ENCODE data around the gene COL15A1. TPM values are rescaled to one million over a fixed set of nuclear protein-coding genes. Genes with fewer than 3 reads are reported as not detected.
"Not testable (repeated sequence)": the region's sequence is repeated elsewhere in the genome, so short reads cannot be mapped to it uniquely, and the experiment has no call there.

The COL15A1 gene
- total RNA-seq, 1 experiment from 2014 or later: 0.04 TPM

DNA sequence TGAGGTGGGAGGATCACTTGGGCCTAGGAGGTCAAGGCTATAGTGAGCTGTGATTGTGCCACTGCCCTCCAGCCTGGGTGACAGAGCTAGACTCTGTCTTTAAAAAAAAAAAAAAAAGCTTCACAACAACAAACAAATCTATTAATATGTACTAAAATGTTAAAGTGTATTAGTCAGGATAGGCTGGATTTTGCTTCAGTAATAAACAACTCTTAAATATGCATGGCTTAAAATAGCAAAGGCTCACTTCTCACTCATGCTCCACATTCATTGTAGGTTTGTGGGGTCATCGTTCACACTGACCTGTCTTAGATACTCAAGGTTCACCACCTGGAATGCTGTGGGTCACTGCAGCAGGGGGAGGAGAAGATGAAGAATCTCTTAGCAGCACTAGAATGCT lies 33.8 kb upstream of the COL15A1 start:
- ChIA-PET CTCF (no interaction called here), POLR2A (ENCODE audit: low non-redundant PET) (no interaction called here)
- no peaks in the 10 kb centered on the region for H3K9me3 ChIP-seq (ENCODE audit: low read depth, low read length, poor library complexity, severe bottlenecking)
- no peak overlapping the region for H3K27ac ChIP-seq (ENCODE audit: low read depth, low read length, poor library complexity, severe bottlenecking)
- H3K4me1 ChIP-seq (ENCODE audit: insufficient read depth, low read length, poor library complexity, severe bottlenecking): no peaks in the 10 kb centered on the region
- H3K4me3 ChIP-seq (ENCODE audit: low read depth, low read length, poor library complexity, severe bottlenecking): no peak overlapping the region
- no peaks in the 10 kb centered on the region for H3K27me3 ChIP-seq (replicated peaks; ENCODE audit: insufficient read depth, low read depth, low read length, poor library complexity)
- TF ChIP-seq CTCF (conservative IDR thresholded peaks at IDR 0.05; ENCODE audit: low read depth, low read length) (no peak), EZH2 (IDR thresholded peaks at IDR 0.05; ENCODE audit: borderline replicate concordance, low read depth, low read length, poor library complexity, severe bottlenecking) (no peak)
- DNase-seq (ENCODE audit: low spot score): no peak
- no TSS peak for BruUV-seq (replicated peaks)
- no peaks in the 10 kb centered on the region for H3K36me3 ChIP-seq (ENCODE audit: insufficient read depth, low read length, poor library complexity, severe bottlenecking)
- intact Hi-C loops (cut with micrococcal nuclease; ENCODE audit: unreplicated experiment): no loop called here

GRCh38 chr9:98911042-98911441 lies 32.7 kb upstream of the COL15A1 start:
- no peaks in the 10 kb centered on the region for H3K36me3 ChIP-seq (ENCODE audit: insufficient read depth, low read length, poor library complexity, severe bottlenecking)
- H3K4me1 ChIP-seq (ENCODE audit: insufficient read depth, low read length, poor library complexity, severe bottlenecking): no peaks in the 10 kb centered on the region
- no peak overlapping the region for H3K27ac ChIP-seq (ENCODE audit: low read depth, low read length, poor library complexity, severe bottlenecking)
- H3K9me3 ChIP-seq (ENCODE audit: low read depth, low read length, poor library complexity, severe bottlenecking): no peaks in the 10 kb centered on the region
- H3K4me3 ChIP-seq (ENCODE audit: low read depth, low read length, poor library complexity, severe bottlenecking): no peak overlapping the region
- no peak for TF ChIP-seq EZH2 (IDR thresholded peaks at IDR 0.05; ENCODE audit: borderline replicate concordance, low read depth, low read length, poor library complexity, severe bottlenecking)
- no peak for TF ChIP-seq CTCF (conservative IDR thresholded peaks at IDR 0.05; ENCODE audit: low read depth, low read length)
- CTCF ChIA-PET: no interaction called here
- intact Hi-C loops (cut with micrococcal nuclease; ENCODE audit: unreplicated experiment): no loop called here
- POLR2A ChIA-PET (ENCODE audit: low non-redundant PET): no interaction called here
- BruUV-seq (replicated peaks): no TSS peak
- no peak for DNase-seq (ENCODE audit: low spot score)
- H3K27me3 ChIP-seq (replicated peaks; ENCODE audit: insufficient read depth, low read depth, low read length, poor library complexity): no peaks in the 10 kb centered on the region

- H3K9me3 ChIP-seq (ENCODE audit: low read depth, low read length, poor library complexity, severe bottlenecking); BruUV-seq (replicated peaks); H3K27ac ChIP-seq (ENCODE audit: low read depth, low read length, poor library complexity, severe bottlenecking); DNase-seq (ENCODE audit: low spot score); H3K4me1 ChIP-seq (ENCODE audit: insufficient read depth, low read length, poor library complexity, severe bottlenecking); CTCF ChIA-PET; H3K4me3 ChIP-seq (ENCODE audit: low read depth, low read length, poor library complexity, severe bottlenecking); H3K27me3 ChIP-seq (replicated peaks; ENCODE audit: insufficient read depth, low read depth, low read length, poor library complexity); POLR2A ChIA-PET (ENCODE audit: low non-redundant PET); intact Hi-C loops (cut with micrococcal nuclease; ENCODE audit: unreplicated experiment); H3K36me3 ChIP-seq (ENCODE audit: insufficient read depth, low read length, poor library complexity, severe bottlenecking): not testable (repeated sequence)
Measured at GRCh38 chr9:98911738-98912137, 32.0 kb upstream of the COL15A1 start.

DNA sequence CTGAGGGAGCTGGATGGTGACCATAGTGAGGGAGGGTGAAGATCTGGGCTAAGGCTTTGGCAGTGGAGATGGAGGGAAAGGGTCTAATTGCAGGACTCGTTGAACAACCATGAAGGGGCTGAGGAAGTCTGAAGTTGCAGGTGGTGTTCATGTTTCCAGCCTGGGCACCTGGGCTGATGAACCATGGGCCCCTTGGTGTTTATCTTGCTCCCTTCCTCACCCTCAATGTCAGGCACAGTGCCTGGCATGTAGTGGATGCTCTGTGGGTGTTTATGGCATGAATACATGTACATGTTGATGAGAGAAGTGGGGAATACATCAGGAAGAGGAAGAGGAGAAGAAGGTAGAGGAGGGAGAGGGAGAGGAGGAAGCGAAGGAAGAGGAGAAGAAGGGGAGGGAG lies 31.3 kb upstream of the COL15A1 start:
- intact Hi-C loops (cut with micrococcal nuclease; ENCODE audit: unreplicated experiment): no loop called here
- ChIA-PET CTCF (no interaction called here), POLR2A (ENCODE audit: low non-redundant PET) (no interaction called here)
- Histone ChIP-seq H3K4me3 (ENCODE audit: low read depth, low read length, poor library complexity, severe bottlenecking) (no peak overlapping the region), H3K27ac (ENCODE audit: low read depth, low read length, poor library complexity, severe bottlenecking) (no peak overlapping the region), H3K27me3 (replicated peaks; ENCODE audit: insufficient read depth, low read depth, low read length, poor library complexity) (no peaks in the 10 kb centered on the region), H3K4me1 (ENCODE audit: insufficient read depth, low read length, poor library complexity, severe bottlenecking) (no peaks in the 10 kb centered on the region), H3K36me3 (ENCODE audit: insufficient read depth, low read length, poor library complexity, severe bottlenecking) (no peaks in the 10 kb centered on the region), H3K9me3 (ENCODE audit: low read depth, low read length, poor library complexity, severe bottlenecking) (no peaks in the 10 kb centered on the region)
- no TSS peak for BruUV-seq (replicated peaks)
- no peak for DNase-seq (ENCODE audit: low spot score)
- TF ChIP-seq CTCF (conservative IDR thresholded peaks at IDR 0.05; ENCODE audit: low read depth, low read length) (no peak), EZH2 (IDR thresholded peaks at IDR 0.05; ENCODE audit: borderline replicate concordance, low read depth, low read length, poor library complexity, severe bottlenecking) (no peak)

Data from A673 (cell line).